Measurements from ENCODE around the gene HDHD3.
A peak's percentile ranks its signal among the peaks of the same experiment; 100 is the strongest.
"Not testable (repeated sequence)": the region's sequence is repeated elsewhere in the genome, so short reads cannot be mapped to it uniquely, and the experiment has no call there.

The HDHD3 gene, protein sequence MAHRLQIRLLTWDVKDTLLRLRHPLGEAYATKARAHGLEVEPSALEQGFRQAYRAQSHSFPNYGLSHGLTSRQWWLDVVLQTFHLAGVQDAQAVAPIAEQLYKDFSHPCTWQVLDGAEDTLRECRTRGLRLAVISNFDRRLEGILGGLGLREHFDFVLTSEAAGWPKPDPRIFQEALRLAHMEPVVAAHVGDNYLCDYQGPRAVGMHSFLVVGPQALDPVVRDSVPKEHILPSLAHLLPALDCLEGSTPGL

DNA sequence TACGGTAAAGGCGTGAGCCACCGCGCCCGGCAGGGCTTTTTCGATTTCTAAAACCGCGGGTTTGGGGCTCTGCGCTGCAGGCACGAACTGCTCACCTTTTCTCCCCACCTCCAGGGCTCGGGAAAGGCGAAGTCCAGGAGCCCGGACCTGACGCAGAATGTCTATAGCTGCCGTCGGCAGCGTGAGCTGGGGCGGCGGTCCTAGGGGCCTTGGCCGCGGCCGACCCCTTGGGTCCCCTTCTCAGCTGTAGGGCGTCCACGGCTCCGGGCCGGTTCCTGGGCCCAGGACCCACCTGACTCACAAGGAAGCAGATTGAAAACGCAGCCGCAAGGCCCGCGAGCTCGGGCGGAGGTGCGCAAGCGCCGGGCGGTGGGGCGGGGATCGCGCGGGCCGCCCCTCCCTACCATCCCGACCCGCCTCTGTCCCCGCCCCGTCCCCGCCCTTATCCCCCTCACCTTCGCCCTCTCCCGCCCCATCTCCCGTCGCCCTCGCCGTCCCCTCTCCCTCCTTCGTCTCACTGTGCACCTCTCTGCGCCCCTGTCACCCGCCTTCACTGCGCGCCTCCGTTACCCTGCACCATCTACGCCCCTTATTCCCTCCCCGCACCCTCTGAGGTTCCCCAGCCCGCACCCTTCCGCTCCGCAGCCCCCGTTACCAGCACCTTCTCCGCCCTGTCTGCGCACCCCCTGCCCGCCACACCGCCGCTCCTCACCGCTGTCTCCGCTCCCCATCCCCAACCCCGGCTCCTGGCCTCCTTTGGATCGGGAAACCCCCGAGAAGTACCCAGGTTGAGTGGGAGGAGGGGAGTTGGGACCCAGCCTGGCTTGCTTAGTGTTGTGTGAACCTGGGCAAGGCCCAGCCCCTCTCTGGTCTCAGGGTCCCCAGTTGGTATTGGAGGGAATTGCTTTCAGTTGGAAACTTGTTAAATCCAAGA lies at the start of gene HDHD3:
Gene HDHD3, minus strand, starts transcription at position 353 of the 934 bp plus-strand sequence. CDS start 2,632 bp downstream, outside the sequence.
- peak; percentile 40 to 97 (median 72) for DNase-seq
- intact Hi-C loops (cut with DNase I): loop anchor here (5.0 kb wide), 1 partner anchor 35 kb away; the partner anchor contains the start of gene WDR31

DNA sequence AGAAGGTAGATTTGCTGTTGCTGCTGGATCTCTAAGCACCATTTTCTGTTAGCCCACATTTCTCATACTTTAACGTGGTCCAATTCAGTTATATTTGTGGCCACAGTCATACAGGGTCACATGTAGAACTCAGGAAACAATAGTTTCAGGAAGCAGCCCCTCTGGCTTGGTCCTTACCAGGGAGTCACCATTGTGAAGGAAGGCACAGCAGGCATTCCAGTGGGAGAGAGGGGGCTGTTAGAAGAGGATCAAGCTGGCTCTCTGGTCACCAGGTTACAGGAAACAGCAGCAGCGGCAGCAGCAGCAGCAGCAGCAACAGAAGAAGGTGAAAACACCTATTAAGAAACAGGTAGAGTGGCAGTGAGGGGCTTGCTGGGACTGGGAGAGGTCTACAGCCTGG lies 48.3 kb upstream of the HDHD3 start:
- intact Hi-C loops (cut with DNase I): no loop called here
- peak in 1 of 10 donors; percentile 22 for DNase-seq

DNA sequence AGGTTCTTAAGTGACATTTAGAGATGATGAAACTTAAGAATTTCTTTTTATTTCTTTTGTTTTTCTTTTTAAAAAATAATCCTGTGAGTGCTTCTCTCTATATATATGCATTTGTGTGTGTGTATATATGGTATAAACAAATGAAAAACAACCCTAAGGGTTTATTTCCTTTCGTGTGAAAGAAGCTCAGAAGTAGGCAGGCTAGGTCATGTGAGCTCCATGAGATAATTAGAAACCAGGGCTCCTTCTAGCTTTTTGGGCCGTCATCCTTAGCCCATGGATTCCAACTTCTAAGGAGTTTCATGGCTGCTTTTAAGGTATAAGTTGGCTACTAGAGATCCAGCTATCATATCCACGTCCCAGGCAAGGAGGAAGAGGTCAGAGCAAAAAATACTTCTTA lies 44.9 kb upstream of the HDHD3 start:
- intact Hi-C loops (cut with DNase I): no loop called here
- no peak for DNase-seq

DNA sequence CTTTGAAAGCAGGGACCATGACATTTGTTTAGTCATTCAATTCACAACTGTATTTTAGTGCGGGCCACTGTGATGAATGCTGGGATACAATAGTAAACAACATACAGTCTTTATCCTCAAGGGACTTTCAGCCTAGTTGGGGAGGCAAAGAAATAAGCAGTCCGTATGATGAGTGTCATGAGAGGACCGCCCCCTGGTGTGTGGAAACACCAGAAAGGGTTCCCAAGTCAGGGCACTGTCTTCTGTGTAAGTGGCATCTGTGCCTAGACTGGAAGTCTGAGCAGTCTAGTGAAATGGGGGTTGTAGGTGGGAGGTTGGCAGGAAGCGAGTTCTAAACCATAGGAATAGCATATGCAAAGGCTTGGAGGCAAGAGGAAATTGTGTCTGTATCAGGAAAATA lies 40.6 kb upstream of the HDHD3 start:
- intact Hi-C loops (cut with DNase I): loop anchor here (10.0 kb wide), 1 partner anchor 363 kb away; the partner anchor contains the start of gene ZFP37
- DNase-seq: peak in 1 of 10 donors; percentile 9

DNA sequence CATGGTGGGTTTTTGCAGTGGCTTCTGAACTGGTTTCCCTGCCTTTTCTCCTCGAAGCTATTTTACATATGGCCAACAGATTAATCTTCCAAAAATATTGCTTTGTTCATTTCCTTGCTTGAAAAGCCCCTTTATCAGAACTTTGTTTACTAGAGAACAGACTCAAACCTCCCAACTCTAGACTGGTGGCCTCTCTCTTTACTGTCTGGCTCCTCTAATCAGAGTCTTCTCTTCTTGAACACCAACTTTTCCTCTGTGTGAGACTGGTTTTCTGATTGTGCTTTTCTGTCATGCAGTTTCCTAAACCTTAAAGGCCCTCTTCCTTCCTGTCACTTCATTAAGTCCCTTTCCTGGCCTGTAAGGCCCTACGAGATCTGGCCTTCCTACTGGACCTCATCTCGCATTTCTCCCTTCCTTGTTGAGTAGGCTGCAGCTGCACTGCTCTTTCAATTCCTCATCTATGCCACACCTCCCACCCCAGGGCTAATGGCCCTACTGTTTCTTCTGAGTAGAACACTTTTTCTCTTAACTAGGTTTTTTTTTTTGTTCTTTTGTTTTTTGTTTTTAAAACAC lies 39.4 kb upstream of the HDHD3 start:
- DNase-seq: no peak
- intact Hi-C loops (cut with DNase I): loop anchor here (10.0 kb wide), 1 partner anchor 361 kb away; the partner anchor contains the start of gene ZFP37

DNA sequence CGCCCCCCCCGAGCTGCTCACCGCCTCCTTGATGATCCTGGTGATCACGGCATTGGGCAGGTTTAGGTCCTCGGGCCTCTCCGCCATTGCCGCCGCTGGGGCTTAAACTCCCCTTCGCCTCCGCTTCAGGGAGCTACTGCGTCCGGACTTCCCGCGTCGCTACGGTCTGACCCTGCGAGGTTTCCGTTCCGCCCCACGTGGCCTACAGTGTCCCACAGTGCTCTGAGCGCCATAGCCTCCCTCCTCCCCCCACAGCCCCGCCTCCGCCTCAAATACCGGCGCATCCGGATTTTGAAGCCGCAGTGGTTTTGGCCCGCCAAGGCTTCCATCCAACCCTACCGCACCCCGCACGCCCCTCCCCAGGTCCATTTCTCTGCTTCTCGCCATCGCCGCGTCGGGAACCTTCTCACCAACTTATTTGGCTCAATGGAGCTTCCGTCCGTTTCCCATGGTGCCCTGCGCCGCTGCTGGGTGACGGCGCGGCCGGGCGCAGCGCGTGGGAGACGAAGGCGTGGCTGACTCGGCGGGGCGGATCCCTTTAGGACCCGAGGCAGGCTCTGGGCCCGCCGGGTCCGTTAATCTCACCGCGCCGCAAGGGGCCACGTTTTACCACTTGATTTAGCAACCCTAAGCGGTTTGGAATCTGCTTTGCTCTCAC lies 33.5 kb upstream of the HDHD3 start, which contains the start of the genes C9orf43 and POLE3:
Gene C9orf43, plus strand, starts transcription at position 541 of the 658 bp plus-strand sequence. CDS start 2,747 bp downstream, outside the sequence.
Gene POLE3, minus strand, starts transcription at position 469 of the 658 bp plus-strand sequence. Its CDS starts 382 bp downstream, at position 87.
- intact Hi-C loops (cut with DNase I): loop anchor here (1.0 to 10.0 kb wide), 3 partner anchors 9 to 356 kb away; partner anchors contain the start of genes ALAD, WDR31 and ZFP37
- peak; percentile 88 to 99 (median 92) for DNase-seq

DNA sequence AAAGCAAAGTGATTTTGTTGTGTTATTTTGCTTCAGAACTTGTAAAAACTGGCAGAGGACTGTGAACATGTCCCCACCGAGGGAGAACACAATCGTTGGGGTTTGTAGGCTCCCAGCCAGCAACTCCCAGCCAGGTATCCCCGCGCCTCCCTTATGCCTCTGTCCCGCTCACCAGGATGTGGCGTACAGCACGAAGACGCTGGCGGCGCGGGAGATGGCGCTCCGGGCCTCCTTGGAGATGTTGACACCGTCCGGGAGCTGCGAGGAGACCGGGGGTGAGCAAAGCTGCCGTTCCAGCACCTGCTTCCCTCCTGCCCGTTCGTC lies 33.1 kb upstream of the HDHD3 start:
- no peak for DNase-seq
- intact Hi-C loops (cut with DNase I): loop anchor here (1.0 to 10.0 kb wide), 3 partner anchors 9 to 355 kb away; partner anchors contain the start of genes ALAD, WDR31 and ZFP37

DNA sequence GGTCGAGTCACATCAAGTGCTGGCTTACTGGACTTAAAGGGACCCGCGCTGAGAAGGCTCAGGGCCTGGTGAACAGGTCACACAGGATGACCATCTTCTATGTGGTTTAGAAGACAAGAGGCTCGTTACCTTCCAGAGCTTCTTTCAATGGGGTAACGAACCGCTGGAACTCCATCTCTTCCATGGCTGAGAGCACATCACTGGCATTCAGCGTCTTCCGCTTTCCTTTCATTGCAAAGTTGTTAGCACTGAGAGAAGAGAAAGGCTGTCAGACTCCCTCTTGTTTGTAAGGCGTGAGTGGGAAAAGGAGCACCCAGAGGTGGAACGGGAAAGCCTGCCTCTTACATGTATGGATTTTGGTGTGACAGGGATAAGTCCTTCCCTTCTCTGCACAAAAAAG lies 32.7 kb upstream of the HDHD3 start:
- peak in 1 of 10 donors; percentile 29 for DNase-seq
- intact Hi-C loops (cut with DNase I): no loop called here

DNA sequence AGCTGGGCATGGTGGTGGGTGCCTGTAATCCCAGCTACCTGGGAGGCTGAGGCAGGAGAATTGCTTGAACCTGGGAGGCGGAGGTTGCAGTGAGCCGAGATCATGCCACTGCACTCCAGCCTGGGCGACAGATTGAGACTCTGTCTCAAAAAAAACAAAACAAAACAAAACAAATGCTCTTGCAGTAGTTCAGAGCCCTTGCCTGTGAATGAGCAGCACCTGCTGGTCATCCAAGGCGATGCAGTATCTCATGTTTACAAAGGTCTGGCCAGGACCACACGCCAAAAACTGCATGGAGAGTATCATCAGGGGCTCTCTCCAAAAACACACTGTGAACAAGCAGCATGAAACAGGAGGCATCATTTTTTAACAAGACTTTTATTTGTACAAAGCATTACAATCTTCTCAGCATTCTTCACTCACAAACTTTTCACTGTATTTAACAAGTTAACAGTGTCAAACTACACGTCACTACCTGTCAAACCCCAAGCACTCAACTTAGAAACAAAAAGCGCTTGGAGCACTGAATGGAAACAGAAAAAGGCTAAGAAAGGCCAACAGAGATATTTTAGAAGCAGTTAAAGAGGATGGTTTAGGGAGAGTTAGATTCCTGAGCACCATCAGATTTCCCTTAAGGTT lies 30.2 kb upstream of the HDHD3 start:
- intact Hi-C loops (cut with DNase I): not testable (repeated sequence)
- DNase-seq: peak in 7 of 10 donors; percentile 35 to 92 (median 57)

DNA sequence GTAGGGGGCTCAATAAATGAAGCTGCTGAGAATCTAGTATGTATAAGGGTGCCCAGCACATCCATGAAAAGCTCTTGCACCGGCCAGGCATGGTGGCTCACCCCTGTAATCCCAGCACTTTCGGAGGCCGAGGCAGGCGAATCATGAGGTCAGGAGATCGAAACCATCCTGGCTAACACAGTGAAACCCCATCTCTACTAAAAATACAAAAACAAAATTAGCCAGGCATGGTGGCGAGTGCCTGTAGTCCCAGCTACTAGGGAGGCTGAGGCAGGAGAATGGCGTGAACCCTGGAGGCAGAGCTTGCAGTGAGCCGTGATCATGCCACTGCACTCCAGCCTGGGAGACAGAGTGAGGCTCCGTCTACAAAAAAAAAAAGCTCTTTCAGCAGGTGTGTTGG lies 29.6 kb upstream of the HDHD3 start:
- DNase-seq: peak in 1 of 10 donors; percentile 42
- intact Hi-C loops (cut with DNase I): not testable (repeated sequence)

DNA sequence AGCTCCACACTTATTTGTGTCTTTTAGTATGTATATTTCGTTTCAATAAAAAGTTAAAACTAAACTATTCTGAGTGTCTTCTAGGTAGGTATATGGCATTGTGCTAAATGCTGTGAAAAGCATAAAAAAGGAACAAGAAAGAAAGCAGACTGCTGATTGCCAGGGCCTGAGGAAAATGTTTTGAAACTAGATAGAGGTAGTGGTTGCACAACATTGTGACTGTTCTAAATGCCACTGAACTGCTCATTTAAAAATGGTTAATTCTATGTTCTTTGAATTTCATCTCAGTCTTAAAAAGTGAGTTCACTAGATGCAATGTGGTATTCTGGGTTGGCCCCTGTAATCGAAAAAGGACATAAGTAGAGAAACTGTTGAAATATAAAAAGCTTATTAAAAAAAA lies 26.9 kb upstream of the HDHD3 start:
- no peak for DNase-seq
- intact Hi-C loops (cut with DNase I): no loop called here

DNA sequence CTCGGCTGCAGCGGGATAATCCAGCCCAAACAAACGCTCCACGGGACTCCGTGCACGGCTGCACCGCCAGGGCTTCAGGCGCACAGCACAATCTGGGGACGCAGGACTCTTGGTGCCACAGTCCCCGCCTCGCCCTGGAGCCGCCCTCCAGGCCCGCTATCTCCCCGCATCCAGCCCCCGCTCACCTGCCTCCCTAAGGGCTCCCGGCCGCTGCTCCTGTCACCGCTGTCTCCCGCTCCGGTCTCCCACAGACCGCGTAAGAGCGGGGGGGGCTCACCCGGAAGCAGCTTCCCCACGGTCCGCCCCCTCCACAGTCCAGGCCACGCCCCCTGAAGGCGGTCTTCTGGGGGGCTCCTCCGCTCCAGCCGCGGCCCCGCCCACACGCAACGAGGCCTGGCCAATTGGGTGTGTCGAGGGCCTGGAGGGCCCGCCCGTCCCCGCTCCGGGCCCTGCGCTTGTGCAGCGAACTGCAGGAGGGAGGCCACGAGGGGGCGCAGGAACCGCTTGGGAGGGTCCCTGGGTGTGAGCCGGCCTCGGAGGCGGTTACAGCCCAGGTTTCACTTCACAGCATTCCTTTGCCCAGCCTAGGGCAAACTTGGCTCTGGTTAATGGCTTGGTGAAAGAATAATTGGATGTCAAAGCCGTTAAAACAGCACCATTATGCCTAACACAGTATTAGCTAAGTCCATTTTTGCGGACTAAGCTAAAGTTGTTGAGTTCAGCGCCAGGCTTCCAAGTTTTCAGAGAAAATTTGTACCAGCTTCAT lies 24.4 kb upstream of the HDHD3 start, which contains the start of gene ALAD:
Gene ALAD, minus strand, starts transcription at position 258 of the 766 bp plus-strand sequence. CDS start 7,725 bp downstream, outside the sequence.
- intact Hi-C loops (cut with DNase I): loop anchor here (1.0 to 2.0 kb wide), 3 partner anchors 9 to 126 kb away; partner anchors contain the start of genes C9orf43, CDC26, POLE3 and PRPF4

DNA sequence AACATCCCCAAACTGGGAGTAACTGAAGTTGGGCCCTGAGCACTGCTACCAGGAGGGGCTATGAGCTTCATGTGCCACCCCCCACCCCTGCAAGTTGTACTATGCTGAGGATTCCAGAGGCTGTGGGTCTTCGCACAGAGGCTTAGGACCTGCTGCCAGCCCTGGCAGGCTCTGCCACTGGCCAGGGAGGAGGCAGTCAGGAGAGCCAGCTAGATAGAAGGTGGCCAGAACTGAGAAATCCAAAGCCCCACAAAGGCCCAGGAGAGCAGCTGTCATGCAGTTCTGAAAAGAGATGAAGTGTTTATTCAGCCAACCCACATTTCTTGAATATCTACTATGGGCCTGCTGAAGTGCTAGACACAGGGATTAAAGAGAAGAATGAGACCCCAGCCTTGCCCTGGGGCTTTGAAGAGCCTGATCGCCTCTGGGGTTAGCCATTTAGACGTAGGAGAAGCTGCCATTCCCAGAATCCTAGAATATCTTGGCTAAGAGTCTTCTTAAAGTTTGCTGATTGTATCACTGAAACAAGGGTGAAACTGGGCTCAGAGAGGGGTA lies 22.9 kb upstream of the HDHD3 start:
- DNase-seq: peak in 1 of 10 donors; percentile 26
- intact Hi-C loops (cut with DNase I): loop anchor here (2.0 kb wide), 2 partner anchors 59 to 125 kb away; partner anchors contain the start of genes CDC26, PRPF4 and WDR31

More for the DNA sequence above, 24.4 kb upstream of the HDHD3 start, which contains the start of gene ALAD:
- peak; percentile 98 to 100 (median 100) for DNase-seq

DNA sequence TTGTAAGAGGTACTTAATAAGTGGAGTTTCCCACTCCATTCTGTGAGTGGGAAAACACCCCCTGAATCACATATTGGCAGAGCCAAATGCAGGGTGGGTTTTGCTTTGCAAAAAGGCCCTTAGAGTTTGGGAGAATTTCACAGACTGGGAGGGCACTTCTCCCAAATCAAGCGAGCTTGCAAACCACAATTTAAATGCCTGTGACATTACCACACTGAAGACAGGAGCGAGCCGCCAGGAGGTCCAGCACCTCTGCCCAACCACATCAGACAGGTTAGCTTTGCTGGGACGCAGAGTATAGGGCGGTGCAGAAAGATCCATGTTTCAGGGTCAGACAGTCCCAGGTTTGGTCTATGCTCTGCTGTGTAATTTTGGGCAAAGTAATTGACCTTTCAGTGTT lies 22.0 kb upstream of the HDHD3 start:
- intact Hi-C loops (cut with DNase I): no loop called here

DNA sequence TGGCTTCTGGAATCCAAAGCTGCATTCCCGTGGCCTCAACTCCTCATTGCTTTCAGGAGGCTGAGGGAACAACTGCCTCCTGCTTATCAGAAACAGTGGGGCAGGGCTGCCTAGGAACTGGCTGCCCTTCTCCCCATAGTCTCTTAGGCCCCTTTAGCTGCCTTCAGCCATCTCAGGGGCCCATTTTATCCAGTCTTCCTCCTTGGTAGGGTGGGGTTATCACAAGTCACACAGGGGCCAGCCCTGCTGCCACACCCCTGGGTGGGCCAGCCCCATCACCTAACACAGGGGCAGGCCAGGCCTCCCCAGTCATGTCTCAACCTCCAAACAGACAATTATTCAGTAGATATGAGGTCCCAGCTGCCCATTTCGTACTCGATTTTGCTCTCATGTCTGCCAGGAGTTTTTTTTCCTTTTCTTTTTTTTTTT lies 20.4 kb upstream of the HDHD3 start:
- intact Hi-C loops (cut with DNase I): no loop called here
- peak in 1 of 10 donors; percentile 16 for DNase-seq

More for the DNA sequence above, 22.0 kb upstream of the HDHD3 start:
- DNase-seq: peak in 1 of 10 donors; percentile 25

DNA sequence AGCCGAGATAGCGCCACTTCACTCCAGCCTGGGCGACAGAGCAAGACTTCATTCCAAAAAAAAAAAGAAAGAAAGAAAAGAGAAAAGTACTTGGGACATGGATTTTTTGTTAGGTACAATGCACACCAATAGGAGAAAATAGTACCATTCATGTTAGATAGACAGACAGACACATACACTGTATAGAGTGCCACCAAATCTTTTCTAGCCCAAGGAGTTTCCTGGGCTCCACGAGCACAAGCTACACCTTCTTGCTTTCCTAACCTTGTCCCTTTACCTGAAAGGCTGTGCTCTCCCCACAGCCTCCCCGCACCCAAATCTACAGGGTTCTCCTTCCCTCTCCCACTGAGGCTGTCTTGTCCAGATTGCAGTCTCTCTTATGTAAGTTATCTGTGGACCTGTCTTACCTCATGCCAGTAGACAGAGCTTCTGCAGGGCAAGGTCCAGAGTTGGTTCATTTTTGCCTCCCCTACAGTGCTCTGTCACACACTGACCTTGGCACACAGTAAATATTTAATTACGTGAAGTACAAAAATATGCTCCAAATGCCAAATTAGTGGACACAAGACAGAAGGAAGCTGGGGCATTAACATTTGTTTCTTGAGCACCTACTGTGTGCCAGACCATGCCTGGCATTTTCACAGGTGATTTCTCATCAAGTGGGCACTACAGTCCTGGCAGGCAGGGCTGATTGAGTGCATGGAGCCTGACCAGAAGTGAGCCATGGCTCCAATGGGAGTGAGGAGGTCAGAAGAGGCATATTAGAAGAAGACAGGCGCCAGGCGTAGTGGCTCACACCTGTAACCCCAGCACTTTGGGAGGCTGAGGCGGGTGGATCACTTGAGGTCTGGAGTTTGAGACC lies 18.4 kb upstream of the HDHD3 start:
- intact Hi-C loops (cut with DNase I): no loop called here
- DNase-seq: peak in 1 of 10 donors; percentile 19

DNA sequence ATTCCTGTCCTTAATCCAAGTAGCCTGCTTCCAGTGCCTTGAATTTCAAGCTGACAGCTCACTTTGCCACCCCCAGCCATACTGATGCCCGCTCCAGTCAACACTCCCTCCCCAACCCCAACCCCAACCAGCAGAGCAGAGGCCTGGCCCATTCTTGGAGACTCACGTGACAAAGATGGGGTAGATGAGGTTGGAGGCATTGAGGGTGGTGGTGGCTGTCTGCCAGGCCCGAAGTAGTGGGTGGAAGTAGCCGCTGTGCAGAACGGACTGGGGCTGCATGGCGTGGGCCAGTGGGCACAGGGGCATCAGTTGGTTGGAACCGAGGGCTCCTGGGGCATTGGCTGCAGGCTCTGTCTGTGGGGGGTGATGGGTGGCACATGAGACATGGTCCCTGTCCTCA lies 16.5 kb upstream of the HDHD3 start:
- DNase-seq: peak in 4 of 10 donors; percentile 13 to 79 (median 32)
- intact Hi-C loops (cut with DNase I): no loop called here
